ENCODE results near the gene RACGAP1. TPM values are rescaled to one million over a fixed set of nuclear protein-coding genes. Genes with fewer than 3 reads are reported as not detected.

RACGAP1 gene
- total RNA-seq, 4 donors from 2014 or later: 20.1 to 44.7 (median 33.6) TPM

- Histone ChIP-seq H3K4me1 (peaks cover 12 to 34% (median 14%) of the 10 kb centered on the region in 3 donors), H3K36me3 (no peaks in the 10 kb centered on the region), H3K9me3 (no peaks in the 10 kb centered on the region), H3K27me3 (peaks cover 0 to 42% (median 0%) of the 10 kb centered on the region in 4 donors), H3K4me3 (no peak overlapping the region), H3K27ac (no peak overlapping the region)
- intact Hi-C loops (cut with DNase I): no loop called here
- TF ChIP-seq CTCF (IDR thresholded peaks at IDR 0.05) (no peak), POLR2A (IDR thresholded peaks at IDR 0.05) (no peak)
- no peak for DNase-seq
- 88 to 92% methylated on average over 5 to 8 of the region's 9 CpGs for WGBS, 2 donors
These were observed 53.2 kb downstream of the RACGAP1 start for GRCh38 chr12:49972129-49972528.

- no peaks in the 10 kb centered on the region for H3K9me3 ChIP-seq
- H3K4me1 ChIP-seq: peaks cover 14 to 40% (median 15%) of the 10 kb centered on the region in 3 donors
- peaks cover 0 to 49% (median 0%) of the 10 kb centered on the region in 4 donors for H3K27me3 ChIP-seq
- intact Hi-C loops (cut with DNase I): no loop called here
- no peak for DNase-seq
- no peak for TF ChIP-seq CTCF (IDR thresholded peaks at IDR 0.05)
- no peak for TF ChIP-seq POLR2A (IDR thresholded peaks at IDR 0.05)
- 43 to 50% methylated on average over 6 of the region's 6 CpGs for WGBS, 2 donors
- no peak overlapping the region for H3K27ac ChIP-seq
- H3K4me3 ChIP-seq: no peak overlapping the region
- no peaks in the 10 kb centered on the region for H3K36me3 ChIP-seq
These were observed 54.2 kb downstream of the RACGAP1 start for GRCh38 chr12:49971141-49971540.

- peaks cover 13 to 39% (median 15%) of the 10 kb centered on the region in 3 donors for H3K4me1 ChIP-seq
- TF ChIP-seq POLR2A (IDR thresholded peaks at IDR 0.05) (no peak), CTCF (IDR thresholded peaks at IDR 0.05) (no peak)
- H3K9me3 ChIP-seq: no peaks in the 10 kb centered on the region
- H3K4me3 ChIP-seq: no peak overlapping the region
- H3K27ac ChIP-seq: no peak overlapping the region
- 53 to 60% methylated on average over 10 of the region's 10 CpGs for WGBS, 2 donors
- no peaks in the 10 kb centered on the region for H3K36me3 ChIP-seq
- DNase-seq: no peak
- H3K27me3 ChIP-seq: peaks cover 0 to 53% (median 0%) of the 10 kb centered on the region in 4 donors
- intact Hi-C loops (cut with DNase I): no loop called here
These were observed 54.6 kb downstream of the RACGAP1 start for GRCh38 chr12:49970658-49971057.

GRCh38 chr12:49969651-49970429, 55.5 kb downstream of the RACGAP1 start:
- TF ChIP-seq CTCF (IDR thresholded peaks at IDR 0.05) (no peak), POLR2A (IDR thresholded peaks at IDR 0.05) (no peak)
- peaks cover 5 to 30% (median 10%) of the 10 kb centered on the region in 3 donors for H3K4me1 ChIP-seq
- H3K4me3 ChIP-seq: no peak overlapping the region
- peaks cover 0 to 62% (median 0%) of the 10 kb centered on the region in 4 donors for H3K27me3 ChIP-seq
- DNase-seq: no peak
- no peak overlapping the region for H3K27ac ChIP-seq
- intact Hi-C loops (cut with DNase I): loop anchor here (5.0 to 10.0 kb wide), 2 partner anchors 87 to 105 kb away; partner anchors contain the start of gene ASIC1
- WGBS, 2 donors: 80% methylated on average over 11 to 12 of the region's 12 CpGs
- H3K36me3 ChIP-seq: no peaks in the 10 kb centered on the region
- no peaks in the 10 kb centered on the region for H3K9me3 ChIP-seq

GRCh38 chr12:49969027-49969426, 56.3 kb downstream of the RACGAP1 start:
- WGBS, 2 donors: 86 to 100% methylated on average over 1 of the region's 5 CpGs
- peaks cover 0 to 70% (median 0%) of the 10 kb centered on the region in 4 donors for H3K27me3 ChIP-seq
- no peaks in the 10 kb centered on the region for H3K9me3 ChIP-seq
- H3K36me3 ChIP-seq: no peaks in the 10 kb centered on the region
- TF ChIP-seq CTCF (IDR thresholded peaks at IDR 0.05): no peak
- TF ChIP-seq POLR2A (IDR thresholded peaks at IDR 0.05): no peak
- intact Hi-C loops (cut with DNase I): loop anchor here (5.0 to 10.0 kb wide), 2 partner anchors 88 to 104 kb away; partner anchors contain the start of gene ASIC1
- H3K27ac ChIP-seq: no peak overlapping the region
- no peak overlapping the region for H3K4me3 ChIP-seq
- peaks cover 4 to 24% (median 10%) of the 10 kb centered on the region in 3 donors for H3K4me1 ChIP-seq
- no peak for DNase-seq
